GM21526 (cell line): ENCODE results near the gene FZD7.

ENCODE experiments used
- ATAC-seq: cut with Tn5 transposase; IDR thresholded peaks from one replicate; pipeline ENCODE4 v1.9.1; 2021; ENCODE audit warnings: moderate library complexity; ENCODE audit not compliant: unreplicated experiment, low FRiP score

Gene FZD7

GRCh38 chr2:202009581-202009980, 24.1 kb upstream of the FZD7 start:
- ATAC-seq = no peak

- ATAC-seq = no peak
Measured at GRCh38 chr2:202014318-202014717, 19.3 kb upstream of the FZD7 start.

- ATAC-seq = no peak
Measured at GRCh38 chr2:202014759-202015211, 18.9 kb upstream of the FZD7 start.

- ATAC-seq = no peak
Measured at GRCh38 chr2:202015471-202015870, 18.2 kb upstream of the FZD7 start.

GRCh38 chr2:202016579-202017227, 17.0 kb upstream of the FZD7 start:
- ATAC-seq = no peak

GRCh38 chr2:202017940-202018339, 15.7 kb upstream of the FZD7 start:
- no peak for ATAC-seq

GRCh38 chr2:202018950-202019349, 14.7 kb upstream of the FZD7 start:
- ATAC-seq = no peak

GRCh38 chr2:202019689-202020450, 13.8 kb upstream of the FZD7 start:
- ATAC-seq = no peak

- ATAC-seq = no peak
Measured at GRCh38 chr2:202022755-202023154, 10.9 kb upstream of the FZD7 start.

- ATAC-seq = no peak
Measured at GRCh38 chr2:202023198-202023903, 10.3 kb upstream of the FZD7 start.

- no peak for ATAC-seq
Measured at GRCh38 chr2:202023904-202024266, 9.8 kb upstream of the FZD7 start.

- no peak for ATAC-seq
Measured at GRCh38 chr2:202024871-202025270, 8.8 kb upstream of the FZD7 start.

- no peak for ATAC-seq
Measured at GRCh38 chr2:202025816-202026215, 7.8 kb upstream of the FZD7 start.

GRCh38 chr2:202026507-202026906, 7.1 kb upstream of the FZD7 start:
- no peak for ATAC-seq

- no peak for ATAC-seq
Measured at GRCh38 chr2:202030691-202031090, 3.0 kb upstream of the FZD7 start.

GRCh38 chr2:202031246-202031951, 2.3 kb upstream of the FZD7 start:
- ATAC-seq = no peak

GRCh38 chr2:202032846-202033316, 774 bp upstream of the FZD7 start:
- peak; percentile 5 for ATAC-seq

GRCh38 chr2:202034249-202035088, 814 bp downstream of the FZD7 start:
- ATAC-seq = peak; percentile 10

- ATAC-seq = no peak
Measured at GRCh38 chr2:202035089-202035940, 1.7 kb downstream of the FZD7 start.
